Measurements from ENCODE around the gene TUNAR.

- TF ChIP-seq CTCF (IDR thresholded peaks at IDR 0.05 in 4 of 5, conservative IDR thresholded peaks at IDR 0.05 in 1 of 5): no peak
- TF ChIP-seq POLR2A (IDR thresholded peaks at IDR 0.05): no peak
These were observed 6.9 kb upstream of the TUNAR start for GRCh38 chr14:95869776-95870175.

Data from gastrocnemius medialis (tissue), 4 donors.